Tibial artery (tissue), 4 donors: ENCODE results near the gene CEP68.

Experiments
- DNase-seq, 2 donors: peaks; one replicate each; pipeline ENCODE4 v3.0.0-alpha.2; 2019
- H3K27ac ChIP-seq, 2 donors: fragments of 200-600 bp; sonication (generic) in 1 of 2; 1 replicate in 1 of 2; 2 replicates in 1 of 2; pipeline ENCODE4 v1.5.1; 2018 to 2019; ENCODE audit warnings: mild to moderate bottlenecking in 1 of 2
- H3K27me3 ChIP-seq, 2 donors: fragments of 200-600 bp; sonication (generic) in 1 of 2; one replicate each; pipeline versions ENCODE4 v1.5.1 to v1.6.0; 2016 to 2019
- H3K36me3 ChIP-seq, 3 donors: fragments of 200-600 bp; sonication (generic) in 2 of 3; one replicate each; pipeline ENCODE4 v1.5.1; 2016 to 2019; ENCODE audit warnings: mild to moderate bottlenecking in 2 of 3
- H3K4me1 ChIP-seq, 4 donors: fragments of 200-600 bp; sonication (generic) in 2 of 4; 1 replicate in 3 of 4; 2 replicates in 1 of 4; pipeline ENCODE4 v1.5.1; 2016 to 2019
- H3K4me3 ChIP-seq, 2 donors: fragments of 200-600 bp; sonication (generic) in 1 of 2; 1 replicate in 1 of 2; 2 replicates in 1 of 2; pipeline ENCODE4 v1.5.1; 2018 to 2019; ENCODE audit warnings: mild to moderate bottlenecking in 2 of 2
- H3K9me3 ChIP-seq, 3 donors: fragments of 200-600 bp; sonication (generic) in 1 of 3; one replicate each; pipeline ENCODE4 v1.5.1; 2016 to 2019
- intact Hi-C: fragments of 100-400 bp; cut with DNase I; formaldehyde crosslinking; loops from one replicate; pipeline ENCODE4 v1.15.0; 2023; ENCODE audit warnings: low total_unique reads
- TF ChIP-seq, protein P1 (sequence below), 2 experiments: fragments of 200-600 bp in 1 of 2; fragments of 450-650 bp in 1 of 2; IDR thresholded peaks; one replicate each; pipeline ENCODE4 v1.5.1; 2017 to 2019; ENCODE audit warnings: antibody characterized with exemption in 2 of 2, mild to moderate bottlenecking in 1 of 2, moderate library complexity in 1 of 2

CEP68 gene, protein sequence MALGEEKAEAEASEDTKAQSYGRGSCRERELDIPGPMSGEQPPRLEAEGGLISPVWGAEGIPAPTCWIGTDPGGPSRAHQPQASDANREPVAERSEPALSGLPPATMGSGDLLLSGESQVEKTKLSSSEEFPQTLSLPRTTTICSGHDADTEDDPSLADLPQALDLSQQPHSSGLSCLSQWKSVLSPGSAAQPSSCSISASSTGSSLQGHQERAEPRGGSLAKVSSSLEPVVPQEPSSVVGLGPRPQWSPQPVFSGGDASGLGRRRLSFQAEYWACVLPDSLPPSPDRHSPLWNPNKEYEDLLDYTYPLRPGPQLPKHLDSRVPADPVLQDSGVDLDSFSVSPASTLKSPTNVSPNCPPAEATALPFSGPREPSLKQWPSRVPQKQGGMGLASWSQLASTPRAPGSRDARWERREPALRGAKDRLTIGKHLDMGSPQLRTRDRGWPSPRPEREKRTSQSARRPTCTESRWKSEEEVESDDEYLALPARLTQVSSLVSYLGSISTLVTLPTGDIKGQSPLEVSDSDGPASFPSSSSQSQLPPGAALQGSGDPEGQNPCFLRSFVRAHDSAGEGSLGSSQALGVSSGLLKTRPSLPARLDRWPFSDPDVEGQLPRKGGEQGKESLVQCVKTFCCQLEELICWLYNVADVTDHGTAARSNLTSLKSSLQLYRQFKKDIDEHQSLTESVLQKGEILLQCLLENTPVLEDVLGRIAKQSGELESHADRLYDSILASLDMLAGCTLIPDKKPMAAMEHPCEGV

DNA sequence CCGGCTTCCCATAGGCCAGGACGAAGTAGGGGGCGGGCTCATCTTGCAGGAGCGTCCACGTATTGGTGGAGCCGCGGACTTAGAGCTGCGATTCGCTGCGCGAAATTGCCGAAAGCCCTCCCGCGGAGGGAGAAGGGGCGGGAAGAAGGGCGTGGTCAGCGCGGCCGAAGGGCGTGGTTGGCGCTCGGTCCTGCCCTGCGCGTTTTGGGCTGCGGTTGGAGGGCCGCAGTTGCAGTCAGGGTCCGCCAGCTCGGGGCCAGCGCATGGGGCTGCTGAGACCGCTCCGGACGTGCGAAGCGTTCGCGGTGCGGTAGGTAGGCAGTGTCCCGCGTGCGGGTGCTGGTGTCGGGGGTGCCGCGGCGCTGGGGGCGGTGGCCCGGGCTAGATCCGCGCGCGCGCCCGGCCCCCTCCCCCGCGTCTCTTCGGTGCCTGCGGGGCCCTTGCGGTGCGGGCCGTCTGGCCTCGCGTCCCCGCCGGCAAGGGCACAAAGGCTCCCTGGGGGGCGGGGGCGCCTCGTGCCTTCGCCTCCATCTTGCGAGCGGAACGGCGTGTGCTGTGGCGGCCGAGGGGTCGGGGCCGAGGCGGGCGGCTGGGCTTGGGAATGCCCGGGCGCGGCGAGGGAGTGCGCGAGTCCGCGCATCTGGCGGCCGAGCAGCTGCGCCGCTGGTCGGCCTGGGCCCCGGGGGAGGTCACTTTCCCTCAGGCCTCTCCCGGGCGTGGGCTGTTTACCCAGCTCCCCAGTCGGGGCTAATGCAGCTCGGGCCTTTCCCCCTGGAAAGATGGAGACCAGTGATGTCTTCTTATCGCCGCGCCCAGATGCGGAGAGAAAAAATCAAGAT lies at the start of gene CEP68:
Gene CEP68 (plus strand): TSS at position 202 of the 839 bp plus-strand sequence. CDS start 13,029 bp downstream, outside the sequence.
- DNase-seq = peak; percentile 97 to 98

DNA sequence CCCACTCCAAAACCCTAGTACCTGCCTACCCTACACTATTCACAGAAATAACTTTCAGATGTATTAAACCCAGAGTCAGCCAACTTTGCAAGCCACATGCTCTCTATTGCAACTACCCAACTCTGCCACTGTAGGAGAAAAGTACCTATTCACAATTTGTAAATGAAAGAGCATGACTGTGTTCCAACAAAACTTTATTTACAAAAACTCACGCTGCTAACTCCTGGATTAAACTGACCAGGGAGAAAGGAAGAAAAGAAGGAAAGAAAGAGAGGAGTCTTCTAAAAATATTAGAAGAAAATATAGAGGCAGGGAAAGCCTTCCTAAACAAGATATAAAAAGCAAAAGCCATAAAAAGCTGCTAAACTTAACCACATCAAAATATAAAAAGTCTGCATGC lies 42.4 kb upstream of the CEP68 start:
- Histone ChIP-seq H3K4me3 (no peak overlapping the region), H3K27me3 (no peaks in the 10 kb centered on the region)

More for the DNA sequence above, at the start of gene CEP68:
- Histone ChIP-seq H3K4me3 (peak within 1 kb of the TSS; percentile 89 to 99), H3K4me1 (peaks cover 0 to 50% (median 26%) of the 10 kb centered on the region in 4 donors), H3K27ac (peak within 1 kb of the TSS; percentile 84 to 91), H3K27me3 (no peaks in the 10 kb centered on the region), H3K36me3 (no peaks in the 10 kb centered on the region), H3K9me3 (no peaks in the 10 kb centered on the region)
- TF ChIP-seq, protein P1, sequence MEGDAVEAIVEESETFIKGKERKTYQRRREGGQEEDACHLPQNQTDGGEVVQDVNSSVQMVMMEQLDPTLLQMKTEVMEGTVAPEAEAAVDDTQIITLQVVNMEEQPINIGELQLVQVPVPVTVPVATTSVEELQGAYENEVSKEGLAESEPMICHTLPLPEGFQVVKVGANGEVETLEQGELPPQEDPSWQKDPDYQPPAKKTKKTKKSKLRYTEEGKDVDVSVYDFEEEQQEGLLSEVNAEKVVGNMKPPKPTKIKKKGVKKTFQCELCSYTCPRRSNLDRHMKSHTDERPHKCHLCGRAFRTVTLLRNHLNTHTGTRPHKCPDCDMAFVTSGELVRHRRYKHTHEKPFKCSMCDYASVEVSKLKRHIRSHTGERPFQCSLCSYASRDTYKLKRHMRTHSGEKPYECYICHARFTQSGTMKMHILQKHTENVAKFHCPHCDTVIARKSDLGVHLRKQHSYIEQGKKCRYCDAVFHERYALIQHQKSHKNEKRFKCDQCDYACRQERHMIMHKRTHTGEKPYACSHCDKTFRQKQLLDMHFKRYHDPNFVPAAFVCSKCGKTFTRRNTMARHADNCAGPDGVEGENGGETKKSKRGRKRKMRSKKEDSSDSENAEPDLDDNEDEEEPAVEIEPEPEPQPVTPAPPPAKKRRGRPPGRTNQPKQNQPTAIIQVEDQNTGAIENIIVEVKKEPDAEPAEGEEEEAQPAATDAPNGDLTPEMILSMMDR (IDR thresholded peaks at IDR 0.05) = no peak
- intact Hi-C loops = loop anchor here (10.0 kb wide), 1 partner anchor 62 kb away; no protein-coding TSS in a partner anchor

DNA sequence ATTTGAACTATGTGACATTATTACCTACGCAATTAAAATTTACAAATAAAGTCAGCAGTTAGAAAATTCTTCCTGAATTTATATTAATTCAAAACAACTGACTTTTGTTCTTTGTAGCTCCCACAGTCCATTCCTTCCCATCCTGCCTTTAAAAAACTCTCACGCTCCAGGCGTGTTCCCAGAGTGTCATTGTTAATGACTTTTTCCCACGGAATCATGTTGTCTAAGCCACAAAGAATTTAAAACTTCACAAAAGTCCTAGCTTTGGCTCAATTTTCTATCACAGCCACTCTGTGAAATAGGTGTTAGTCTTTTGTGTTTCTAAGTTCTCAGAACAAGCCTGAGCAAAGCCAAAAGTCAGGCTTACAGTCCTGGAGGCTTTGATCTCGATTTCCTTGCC lies 40.5 kb upstream of the CEP68 start:
- Histone ChIP-seq H3K27me3 (no peaks in the 10 kb centered on the region), H3K4me3 (no peak overlapping the region), H3K9me3 (no peaks in the 10 kb centered on the region), H3K36me3 (peaks cover 42 to 80% (median 62%) of the 10 kb centered on the region in 3 donors), H3K4me1 (no peaks in the 10 kb centered on the region), H3K27ac (no peak overlapping the region)
- DNase-seq = no peak
- intact Hi-C loops = no loop called here
- TF ChIP-seq, protein P1 (IDR thresholded peaks at IDR 0.05) = no peak

More for the DNA sequence above, 42.4 kb upstream of the CEP68 start:
- Histone ChIP-seq H3K4me1 (no peaks in the 10 kb centered on the region), H3K36me3 (peaks cover 32 to 68% (median 46%) of the 10 kb centered on the region in 3 donors), H3K9me3 (no peaks in the 10 kb centered on the region), H3K27ac (no peak overlapping the region)
- intact Hi-C loops = no loop called here
- no peak for DNase-seq
- TF ChIP-seq, protein P1 (IDR thresholded peaks at IDR 0.05) = no peak

DNA sequence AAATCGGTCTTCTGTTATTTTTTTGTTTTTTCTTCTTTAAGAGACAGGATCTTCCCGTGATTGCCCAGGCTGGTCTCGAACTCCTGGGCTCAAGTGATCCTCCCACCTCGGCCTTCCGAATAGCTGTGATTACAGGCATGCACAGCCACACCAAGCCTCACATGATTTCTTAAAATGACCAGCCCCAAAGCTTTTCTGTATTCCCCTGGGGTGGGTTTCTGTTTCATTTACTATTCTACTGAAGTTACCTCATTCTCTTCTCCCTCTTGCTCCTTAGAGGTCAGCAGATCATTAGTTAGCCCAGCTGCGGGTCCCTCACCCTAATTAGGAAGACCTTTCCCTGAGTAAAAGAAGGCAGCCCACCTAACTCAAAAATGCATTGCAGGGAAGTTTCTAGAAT lies 39.4 kb upstream of the CEP68 start:
- peaks cover 44 to 80% (median 69%) of the 10 kb centered on the region in 3 donors for H3K36me3 ChIP-seq
- TF ChIP-seq, protein P1 (IDR thresholded peaks at IDR 0.05) = no peak
- H3K4me1 ChIP-seq = no peaks in the 10 kb centered on the region
- DNase-seq = no peak
- H3K4me3 ChIP-seq = no peak overlapping the region
- no peaks in the 10 kb centered on the region for H3K9me3 ChIP-seq
- H3K27me3 ChIP-seq = no peaks in the 10 kb centered on the region
- intact Hi-C loops = no loop called here
- H3K27ac ChIP-seq = no peak overlapping the region

DNA sequence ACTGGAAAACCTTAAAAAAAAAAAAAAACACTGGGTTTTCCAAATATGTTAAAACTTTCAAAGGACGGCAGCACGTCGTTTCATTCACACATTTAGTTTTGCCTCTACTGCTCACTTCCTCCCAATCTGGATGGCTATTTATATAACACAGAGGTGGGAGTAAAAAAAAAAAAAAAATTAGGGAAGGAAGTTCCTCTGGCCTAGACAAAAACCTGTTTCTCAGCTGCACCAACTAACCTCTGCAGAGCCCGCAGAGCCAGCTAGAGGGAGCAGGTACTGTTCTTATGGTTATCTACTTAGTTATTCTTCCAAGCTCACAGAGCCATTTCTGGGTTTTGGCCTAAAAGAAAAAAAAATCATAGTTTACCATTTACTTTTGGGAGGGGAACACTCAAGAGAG lies 38.9 kb upstream of the CEP68 start:
- DNase-seq = no peak
- H3K36me3 ChIP-seq = peaks cover 43 to 77% (median 67%) of the 10 kb centered on the region in 3 donors
- no peaks in the 10 kb centered on the region for H3K9me3 ChIP-seq
- H3K4me3 ChIP-seq = no peak overlapping the region
- no peak overlapping the region for H3K27ac ChIP-seq
- TF ChIP-seq, protein P1 (IDR thresholded peaks at IDR 0.05) = no peak
- no peaks in the 10 kb centered on the region for H3K4me1 ChIP-seq
- no peaks in the 10 kb centered on the region for H3K27me3 ChIP-seq
- intact Hi-C loops = no loop called here
